Left lung (tissue), 10 donors: ENCODE data around the gene AJAP1. TPM values are rescaled to one million over a fixed set of nuclear protein-coding genes. Genes with fewer than 3 reads are reported as not detected.

Experiments
- ATAC-seq: fragments of 200-7000 bp; cut with Tn5 transposase; one replicate; pipeline ENCODE4 v1.9.1; 2020; ENCODE audit warnings: moderate library complexity
- DNase-seq, 4 donors: peaks; one replicate each; pipeline ENCODE4 v3.0.0-alpha.2; 2013 to 2020
- H3K27ac ChIP-seq, 2 donors: fragments of 200-600 bp; sonication (generic) in 1 of 2; one replicate each; pipeline versions ENCODE4 v1.5.0 to v1.8.0; 2020 to 2021
- H3K27me3 ChIP-seq, 2 donors: fragments of 200-600 bp; sonication (generic) in 1 of 2; one replicate each; pipeline versions ENCODE4 v1.5.0 to v1.8.0; 2020 to 2021
- H3K36me3 ChIP-seq, 2 donors: fragments of 200-600 bp; sonication (generic) in 1 of 2; one replicate each; pipeline versions ENCODE4 v1.5.0 to v1.8.0; 2020 to 2021
- H3K4me1 ChIP-seq, 2 donors: fragments of 200-600 bp; one replicate each; pipeline ENCODE4 v1.8.0; 2021
- H3K4me3 ChIP-seq, 2 donors: fragments of 200-600 bp; sonication (generic) in 1 of 2; one replicate each; pipeline versions ENCODE4 v1.5.0 to v1.8.0; 2020 to 2021; ENCODE audit warnings: mild to moderate bottlenecking in 1 of 2
- H3K9me3 ChIP-seq, 2 donors: fragments of 200-600 bp; sonication (generic) in 1 of 2; one replicate each; pipeline versions ENCODE4 v1.5.0 to v1.8.0; 2020 to 2021
- intact Hi-C, 2 donors: fragments of 100-400 bp; cut with DNase I; formaldehyde crosslinking; loops; one replicate each; pipeline versions ENCODE4 v1.11.2 to v1.14.2; 2022
- polyA plus RNA-seq, 6 donors: library from polyadenylated mRNA; unstranded; fragments of 120-200 nt; gene quantifications; one replicate each; pipeline ENCODE4 v1.2.1, GENCODE V29; 2013; ENCODE audit not compliant: insufficient read length in 6 of 6
- total RNA-seq, 2 donors: library from RNA; stranded (reverse); fragmentation: NEBNext Ultra II Directional; extraction: Animal tissue kit (Norgen Biotek cat#: 25700); gene quantifications; one replicate each; pipeline ENCODE4 v1.2.1, GENCODE V29; 2021
- TF ChIP-seq, protein P1 (sequence below), 2 donors: fragments of 200-600 bp; sonication (generic) in 1 of 2; IDR thresholded peaks; one replicate each; pipeline versions ENCODE4 v1.5.0 to v1.8.0; 2021; ENCODE audit warnings: antibody characterized with exemption in 2 of 2
- donor health status: DM: no; HTN: yes; CAD: no.
- donor health status: DM: no; HTN: no; CAD: no.

AJAP1 gene
- total and polyA plus RNA-seq, 8 donors: 0.06 to 0.79 (median 0.20) TPM

DNA sequence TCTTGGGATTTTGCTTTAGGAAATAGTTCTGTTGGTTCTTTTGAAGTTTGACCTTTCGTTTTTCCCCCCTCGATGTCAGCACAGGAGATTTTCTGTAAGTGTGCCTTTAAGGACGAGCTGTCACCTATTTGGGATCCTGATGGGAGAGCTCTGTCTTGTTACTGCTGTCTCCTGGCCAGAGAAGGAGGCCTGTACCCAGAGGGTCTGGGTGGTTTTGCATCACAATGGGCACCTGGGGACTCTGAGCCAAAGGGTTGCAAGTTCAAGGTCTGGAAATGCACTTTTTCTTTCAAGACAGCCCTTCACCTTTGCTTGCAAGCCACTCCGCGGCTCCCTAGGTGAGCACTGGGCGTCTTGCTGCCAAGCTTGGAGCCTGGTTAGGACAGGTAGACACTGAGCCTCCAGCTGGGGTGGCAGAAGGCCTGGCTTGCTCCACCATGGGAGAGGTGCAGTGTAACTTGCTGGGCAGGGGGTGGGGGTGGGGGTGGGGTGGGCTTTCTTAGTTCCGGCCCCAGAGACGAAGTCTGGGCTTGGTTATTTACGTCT, 2.9 kb downstream of the AJAP1 start:
- Histone ChIP-seq H3K36me3 (no peaks in the 10 kb centered on the region), H3K9me3 (no peaks in the 10 kb centered on the region), H3K27ac (no peak overlapping the region), H3K27me3 (peaks cover 61 to 94% of the 10 kb centered on the region in 2 donors), H3K4me3 (no peak overlapping the region), H3K4me1 (peaks cover 0 to 8% of the 10 kb centered on the region in 2 donors)
- intact Hi-C loops: no loop called here
- ATAC-seq: no peak
- DNase-seq: no peak
- TF ChIP-seq, protein P1, sequence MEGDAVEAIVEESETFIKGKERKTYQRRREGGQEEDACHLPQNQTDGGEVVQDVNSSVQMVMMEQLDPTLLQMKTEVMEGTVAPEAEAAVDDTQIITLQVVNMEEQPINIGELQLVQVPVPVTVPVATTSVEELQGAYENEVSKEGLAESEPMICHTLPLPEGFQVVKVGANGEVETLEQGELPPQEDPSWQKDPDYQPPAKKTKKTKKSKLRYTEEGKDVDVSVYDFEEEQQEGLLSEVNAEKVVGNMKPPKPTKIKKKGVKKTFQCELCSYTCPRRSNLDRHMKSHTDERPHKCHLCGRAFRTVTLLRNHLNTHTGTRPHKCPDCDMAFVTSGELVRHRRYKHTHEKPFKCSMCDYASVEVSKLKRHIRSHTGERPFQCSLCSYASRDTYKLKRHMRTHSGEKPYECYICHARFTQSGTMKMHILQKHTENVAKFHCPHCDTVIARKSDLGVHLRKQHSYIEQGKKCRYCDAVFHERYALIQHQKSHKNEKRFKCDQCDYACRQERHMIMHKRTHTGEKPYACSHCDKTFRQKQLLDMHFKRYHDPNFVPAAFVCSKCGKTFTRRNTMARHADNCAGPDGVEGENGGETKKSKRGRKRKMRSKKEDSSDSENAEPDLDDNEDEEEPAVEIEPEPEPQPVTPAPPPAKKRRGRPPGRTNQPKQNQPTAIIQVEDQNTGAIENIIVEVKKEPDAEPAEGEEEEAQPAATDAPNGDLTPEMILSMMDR (IDR thresholded peaks at IDR 0.05): no peak

DNA sequence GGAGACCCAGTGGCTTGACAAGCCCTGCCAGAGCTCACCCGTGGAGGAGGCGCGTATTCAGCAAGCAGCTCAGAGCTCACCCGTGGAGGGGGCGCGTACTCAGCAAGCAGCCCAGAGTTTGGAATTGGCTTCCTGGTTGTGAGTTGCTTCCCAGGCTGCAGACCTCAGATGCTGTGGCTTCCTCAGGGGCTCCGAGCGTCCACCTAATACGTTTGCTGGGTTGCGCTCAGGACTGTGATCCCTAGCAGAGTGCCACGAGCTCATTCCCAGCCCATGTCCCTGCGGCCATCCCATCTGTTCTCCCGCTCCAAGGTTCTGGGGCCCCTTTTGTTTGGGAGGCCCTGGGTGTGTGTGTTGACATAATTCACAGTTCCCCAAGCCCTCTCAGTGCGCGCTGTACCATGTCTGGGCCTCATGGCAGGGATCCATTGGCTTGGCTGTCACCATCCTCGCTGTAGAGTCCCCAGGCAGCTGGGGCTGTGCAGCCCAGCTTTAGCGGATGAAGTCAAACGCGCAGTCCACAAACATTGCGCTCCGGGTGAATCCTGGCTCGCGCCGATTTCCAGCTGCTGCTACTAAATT, 3.6 kb downstream of the AJAP1 start:
- no peaks in the 10 kb centered on the region for H3K36me3 ChIP-seq
- H3K4me3 ChIP-seq: no peak overlapping the region
- peaks cover 55 to 94% of the 10 kb centered on the region in 2 donors for H3K27me3 ChIP-seq
- TF ChIP-seq, protein P1 (IDR thresholded peaks at IDR 0.05): no peak
- ATAC-seq: no peak
- peaks cover 0 to 8% of the 10 kb centered on the region in 2 donors for H3K4me1 ChIP-seq
- peak in 1 of 4 donors; percentile 34 for DNase-seq
- intact Hi-C loops: no loop called here
- no peak overlapping the region for H3K27ac ChIP-seq
- no peaks in the 10 kb centered on the region for H3K9me3 ChIP-seq

DNA sequence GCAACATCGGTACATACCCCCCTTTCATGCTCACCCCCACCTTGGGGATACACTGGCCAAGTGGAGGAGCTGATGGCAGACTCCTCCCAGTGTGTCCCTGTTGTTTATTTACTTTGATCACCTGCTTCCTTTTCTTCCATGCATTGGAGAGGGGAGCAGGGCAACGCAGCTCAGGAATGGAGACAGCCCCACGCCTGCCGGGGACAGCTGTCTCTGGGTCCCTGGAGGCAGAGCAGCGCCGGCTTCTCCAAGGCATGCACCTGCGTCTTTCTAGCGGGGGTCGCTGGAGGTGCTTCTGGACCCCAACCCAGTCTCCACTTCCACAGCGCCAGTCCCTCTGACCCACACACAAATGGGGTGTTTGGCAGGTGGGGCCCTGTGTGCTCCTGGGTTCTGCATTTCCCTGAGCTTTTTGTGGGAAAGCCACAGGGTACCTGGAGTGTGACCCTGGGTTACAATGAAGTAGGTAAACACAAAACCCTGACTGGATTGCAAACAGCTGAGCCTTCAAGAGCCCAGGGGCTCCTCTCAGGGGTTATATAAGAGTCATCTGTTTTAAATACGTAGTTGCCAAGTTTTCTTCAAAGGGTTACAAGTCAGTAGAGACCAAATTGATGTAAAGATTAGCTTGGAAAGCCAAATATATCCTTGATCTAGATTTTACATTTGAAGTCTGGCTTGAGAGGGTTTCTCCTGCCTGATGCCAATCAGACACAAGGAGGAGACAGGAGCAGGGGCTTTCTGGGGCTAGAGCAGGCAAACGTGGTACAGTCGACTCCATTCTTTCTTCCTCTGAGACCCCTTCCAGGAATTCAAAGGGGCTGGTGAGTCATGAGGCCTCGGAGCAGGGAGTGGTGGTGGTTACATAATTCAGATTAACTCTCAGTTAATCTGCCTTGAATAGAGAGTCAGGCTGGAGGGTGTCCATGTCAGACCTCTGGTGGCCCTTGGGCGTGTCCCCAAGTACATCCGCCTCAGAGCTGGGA, 4.5 kb downstream of the AJAP1 start:
- ATAC-seq (no peak), DNase-seq (no peak)
- H3K4me3 ChIP-seq: no peak overlapping the region
- H3K27ac ChIP-seq: no peak overlapping the region
- H3K36me3 ChIP-seq: no peaks in the 10 kb centered on the region
- no peaks in the 10 kb centered on the region for H3K9me3 ChIP-seq
- H3K27me3 ChIP-seq: peaks cover 46 to 94% of the 10 kb centered on the region in 2 donors
- intact Hi-C loops: no loop called here
- H3K4me1 ChIP-seq: peaks cover 0 to 6% of the 10 kb centered on the region in 2 donors
- TF ChIP-seq, protein P1 (IDR thresholded peaks at IDR 0.05): no peak

DNA sequence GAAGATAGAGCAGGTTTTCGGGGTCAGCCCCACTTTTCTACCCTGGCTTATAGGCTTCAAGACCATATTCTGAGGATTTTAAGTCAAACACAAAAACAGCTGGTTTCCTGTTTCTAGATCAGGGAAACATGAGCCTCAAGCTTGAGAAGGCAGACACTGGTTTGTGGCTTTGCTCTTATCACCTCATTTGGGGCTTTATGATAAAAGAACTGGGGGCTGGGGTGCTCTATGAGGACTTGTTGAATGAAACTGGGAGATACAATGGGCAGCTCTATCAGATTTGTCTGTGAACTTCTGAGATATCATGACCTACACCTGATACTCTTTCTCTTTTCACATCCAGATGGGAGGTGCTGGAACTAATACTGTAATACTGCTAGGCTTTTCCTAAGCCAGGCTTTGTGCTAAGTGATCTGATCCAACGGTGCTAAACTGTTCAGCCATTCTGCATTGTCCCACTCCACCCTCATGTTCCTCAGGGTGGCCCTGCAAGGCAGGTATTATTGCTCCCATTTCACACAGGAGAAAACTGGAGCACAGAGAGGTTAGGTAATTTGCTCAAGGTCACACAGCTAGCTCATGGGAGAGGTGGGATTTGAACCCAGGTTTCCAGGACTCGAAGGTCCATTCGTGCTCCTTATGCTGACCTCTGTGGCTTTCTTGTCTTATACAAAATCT, 6.6 kb downstream of the AJAP1 start:
- no peaks in the 10 kb centered on the region for H3K4me1 ChIP-seq
- peaks cover 30 to 94% of the 10 kb centered on the region in 2 donors for H3K27me3 ChIP-seq
- intact Hi-C loops: no loop called here
- DNase-seq: no peak
- H3K9me3 ChIP-seq: no peaks in the 10 kb centered on the region
- ATAC-seq: no peak
- H3K27ac ChIP-seq: no peak overlapping the region
- TF ChIP-seq, protein P1 (IDR thresholded peaks at IDR 0.05): no peak
- H3K36me3 ChIP-seq: no peaks in the 10 kb centered on the region
- no peak overlapping the region for H3K4me3 ChIP-seq
